Measurements from ENCODE around the gene TRIM75. TPM values are rescaled to one million over a fixed set of nuclear protein-coding genes. Genes with fewer than 3 reads are reported as not detected.
"Not testable (repeated sequence)": the region's sequence is repeated elsewhere in the genome, so short reads cannot be mapped to it uniquely, and the experiment has no call there.

Gene TRIM75
- not detected for total RNA-seq

DNA sequence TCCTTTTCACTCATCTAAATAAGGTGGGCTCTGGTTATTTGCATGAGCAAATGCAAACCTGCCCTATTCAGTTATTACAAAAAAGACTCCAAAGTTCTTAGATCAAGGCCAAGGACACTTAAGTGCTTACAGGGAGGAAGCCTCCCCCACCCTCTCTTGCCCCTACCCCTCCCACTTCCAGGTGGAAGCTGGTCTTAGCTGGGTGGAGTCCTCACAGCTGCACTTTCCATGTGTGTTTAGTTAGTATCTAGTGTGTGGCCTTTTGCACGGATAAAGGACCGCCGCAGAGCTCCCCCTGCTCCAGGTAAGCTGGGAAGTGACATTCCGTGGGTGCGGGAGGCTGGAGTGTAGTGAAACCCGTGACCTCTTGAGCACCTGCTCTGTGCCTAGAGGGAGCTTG is at the start of gene TRIM75:
TSS of gene TRIM75 (plus strand) at position 222 of the 400 bp plus-strand sequence. CDS start 5,282 bp downstream, outside the sequence.
- peaks cover 10% of the 10 kb centered on the region for H3K27me3 Mint-ChIP-seq (ENCODE audit: low read depth)

GRCh38 chr4:165005352-165005925 is 48.2 kb upstream of the TRIM75 start:
- Mint-ChIP-seq H3K4me3 (no peak overlapping the region), H3K9me3 (no peaks in the 10 kb centered on the region), H3K36me3 (ENCODE audit: insufficient read depth) (no peaks in the 10 kb centered on the region), H3K4me1 (ENCODE audit: low read depth) (no peaks in the 10 kb centered on the region), H3K27me3 (ENCODE audit: low read depth) (peaks cover 8% of the 10 kb centered on the region)
- ATAC-seq, result no peak
- DNase-seq, result no peak

More for the DNA sequence above, at the start of gene TRIM75:
- H3K4me3 Mint-ChIP-seq, result no peak within 1 kb of the TSS
- H3K4me1 Mint-ChIP-seq (ENCODE audit: low read depth), result no peaks in the 10 kb centered on the region
- no peak for ATAC-seq
- no peaks in the 10 kb centered on the region for H3K36me3 Mint-ChIP-seq (ENCODE audit: insufficient read depth)
- H3K9me3 Mint-ChIP-seq, result no peaks in the 10 kb centered on the region
- no peak for DNase-seq

GRCh38 chr4:165006456-165006855 is 47.2 kb upstream of the TRIM75 start:
- Mint-ChIP-seq H3K36me3 (ENCODE audit: insufficient read depth) (no peaks in the 10 kb centered on the region), H3K27me3 (ENCODE audit: low read depth) (peaks cover 11% of the 10 kb centered on the region), H3K4me1 (ENCODE audit: low read depth) (no peaks in the 10 kb centered on the region), H3K9me3 (no peaks in the 10 kb centered on the region), H3K4me3 (no peak overlapping the region)
- DNase-seq, result no peak
- ATAC-seq, result no peak

DNA sequence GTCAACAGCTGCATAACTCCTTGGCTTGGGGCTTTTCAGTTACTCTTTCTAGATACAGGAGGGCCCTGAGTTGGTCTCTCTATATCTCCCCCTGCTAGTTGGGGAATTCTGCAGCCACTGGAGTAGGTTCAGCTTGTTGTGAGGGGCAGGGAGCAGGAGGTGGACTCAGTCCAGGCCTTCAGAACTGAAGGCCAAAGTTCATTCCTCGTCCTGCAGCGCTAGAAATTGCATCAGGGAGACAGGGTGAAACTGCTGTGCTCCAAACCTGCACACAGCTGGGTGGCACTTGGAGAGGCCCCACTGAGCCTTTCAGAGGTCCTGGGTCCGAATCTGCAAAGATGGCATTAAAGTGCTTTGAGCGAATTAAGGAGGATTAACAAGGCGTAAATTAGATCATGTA is 46.8 kb upstream of the TRIM75 start:
- Mint-ChIP-seq H3K9me3 (no peaks in the 10 kb centered on the region), H3K36me3 (ENCODE audit: insufficient read depth) (no peaks in the 10 kb centered on the region)
- no peak for DNase-seq

GRCh38 chr4:165009493-165010227 is 44.0 kb upstream of the TRIM75 start:
- H3K27me3 Mint-ChIP-seq (ENCODE audit: low read depth), result peaks cover 17% of the 10 kb centered on the region
- H3K4me3 Mint-ChIP-seq, result no peak overlapping the region
- DNase-seq, result no peak
- no peaks in the 10 kb centered on the region for H3K9me3 Mint-ChIP-seq
- no peaks in the 10 kb centered on the region for H3K4me1 Mint-ChIP-seq (ENCODE audit: low read depth)
- ATAC-seq, result peak; percentile 59 to 79
- H3K36me3 Mint-ChIP-seq (ENCODE audit: insufficient read depth), result no peaks in the 10 kb centered on the region

More for the DNA sequence above, 46.8 kb upstream of the TRIM75 start:
- H3K4me3 Mint-ChIP-seq, result no peak overlapping the region
- H3K27me3 Mint-ChIP-seq (ENCODE audit: low read depth), result peaks cover 11% of the 10 kb centered on the region
- no peak for ATAC-seq
- H3K4me1 Mint-ChIP-seq (ENCODE audit: low read depth), result no peaks in the 10 kb centered on the region

GRCh38 chr4:165010487-165010886 is 43.2 kb upstream of the TRIM75 start:
- H3K36me3 Mint-ChIP-seq (ENCODE audit: insufficient read depth), result no peaks in the 10 kb centered on the region
- ATAC-seq, result no peak
- H3K9me3 Mint-ChIP-seq, result no peaks in the 10 kb centered on the region
- H3K4me1 Mint-ChIP-seq (ENCODE audit: low read depth), result no peaks in the 10 kb centered on the region
- peaks cover 11% of the 10 kb centered on the region for H3K27me3 Mint-ChIP-seq (ENCODE audit: low read depth)
- no peak for DNase-seq
- no peak overlapping the region for H3K4me3 Mint-ChIP-seq

GRCh38 chr4:165010991-165011390 is 42.7 kb upstream of the TRIM75 start:
- Mint-ChIP-seq H3K36me3 (ENCODE audit: insufficient read depth) (no peaks in the 10 kb centered on the region), H3K4me1 (ENCODE audit: low read depth) (no peaks in the 10 kb centered on the region), H3K27me3 (ENCODE audit: low read depth) (peaks cover 11% of the 10 kb centered on the region), H3K9me3 (no peaks in the 10 kb centered on the region), H3K4me3 (no peak overlapping the region)
- DNase-seq, result no peak
- no peak for ATAC-seq

DNA sequence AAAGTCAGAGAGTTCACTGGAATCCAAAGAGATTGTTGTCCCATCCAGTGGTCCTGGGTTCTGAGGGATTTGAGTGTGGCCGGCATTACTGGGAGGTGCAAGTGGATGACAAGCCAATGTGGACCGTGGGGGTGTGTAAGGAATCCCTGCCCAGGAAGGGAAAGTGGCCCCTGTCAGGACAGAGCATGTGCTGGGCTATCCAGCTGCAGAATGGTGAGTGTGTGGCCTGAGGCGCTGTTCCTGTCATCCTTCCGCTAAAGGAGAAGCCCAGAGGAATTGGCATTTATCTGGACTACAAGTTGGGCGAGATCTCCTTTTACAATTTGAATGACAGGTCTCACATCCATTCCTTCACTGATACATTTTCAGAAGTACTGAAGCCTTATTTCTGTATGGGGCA is 42.3 kb upstream of the TRIM75 start:
- Mint-ChIP-seq H3K9me3 (no peaks in the 10 kb centered on the region), H3K4me3 (no peak overlapping the region), H3K4me1 (ENCODE audit: low read depth) (no peaks in the 10 kb centered on the region), H3K27me3 (ENCODE audit: low read depth) (peaks cover 11% of the 10 kb centered on the region), H3K36me3 (ENCODE audit: insufficient read depth) (no peaks in the 10 kb centered on the region)
- DNase-seq (no peak), ATAC-seq (no peak)

DNA sequence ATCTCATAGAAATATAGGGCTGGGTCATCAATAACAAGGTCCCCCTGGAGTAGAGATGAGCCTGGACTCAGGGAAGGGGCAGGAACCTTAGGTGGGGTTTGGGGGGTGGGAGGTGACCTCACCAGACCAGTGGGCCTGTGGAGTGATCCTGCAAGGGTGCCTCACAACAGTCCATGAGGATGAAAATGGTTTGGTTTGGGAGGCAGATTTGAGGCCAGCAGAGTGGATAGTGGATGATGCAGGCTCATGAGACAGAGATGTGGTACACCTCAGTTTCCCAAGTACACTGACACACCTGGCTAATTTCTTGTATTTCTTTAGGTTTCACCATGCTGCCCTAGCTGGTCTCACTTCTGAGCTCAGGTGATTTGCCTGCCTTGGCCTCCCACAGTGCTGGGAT is 40.0 kb upstream of the TRIM75 start:
- Mint-ChIP-seq H3K4me1 (ENCODE audit: low read depth) (no peaks in the 10 kb centered on the region), H3K36me3 (ENCODE audit: insufficient read depth) (no peaks in the 10 kb centered on the region), H3K9me3 (no peaks in the 10 kb centered on the region), H3K4me3 (no peak overlapping the region), H3K27me3 (ENCODE audit: low read depth) (peaks cover 9% of the 10 kb centered on the region)
- DNase-seq, result no peak
- ATAC-seq, result no peak

GRCh38 chr4:165016971-165017370 is 36.7 kb upstream of the TRIM75 start:
- Mint-ChIP-seq H3K4me1 (ENCODE audit: low read depth) (no peaks in the 10 kb centered on the region), H3K4me3 (no peak overlapping the region), H3K27me3 (ENCODE audit: low read depth) (peaks cover 9% of the 10 kb centered on the region), H3K36me3 (ENCODE audit: insufficient read depth) (no peaks in the 10 kb centered on the region), H3K9me3 (no peaks in the 10 kb centered on the region)
- DNase-seq (no peak), ATAC-seq (peak in 1 of 2 donors; percentile 43)

GRCh38 chr4:165019995-165020394 is 33.7 kb upstream of the TRIM75 start:
- not testable (repeated sequence) for H3K27me3 Mint-ChIP-seq (ENCODE audit: low read depth); H3K36me3 Mint-ChIP-seq (ENCODE audit: insufficient read depth); H3K9me3 Mint-ChIP-seq; H3K4me3 Mint-ChIP-seq; DNase-seq; ATAC-seq; H3K4me1 Mint-ChIP-seq (ENCODE audit: low read depth)

DNA sequence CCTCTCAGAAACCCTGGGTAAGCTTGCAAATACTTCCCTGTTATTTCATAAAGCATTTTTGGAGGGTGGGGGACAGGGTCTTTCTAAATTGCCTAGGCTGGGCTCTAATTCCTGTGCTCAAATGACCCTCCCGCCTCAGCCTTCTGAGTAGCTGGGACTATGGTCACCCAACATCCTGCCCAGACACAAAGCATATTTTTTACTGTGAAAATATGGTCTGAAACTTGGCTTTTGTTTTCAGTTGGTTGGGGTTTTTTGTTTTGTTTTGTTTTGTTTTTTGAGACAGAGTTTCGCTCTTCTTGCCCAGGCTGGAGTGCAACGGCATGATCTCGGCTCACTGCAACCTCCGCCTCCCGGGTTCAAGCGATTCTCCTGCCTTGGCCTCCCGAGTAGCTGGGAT is 27.9 kb upstream of the TRIM75 start:
- not testable (repeated sequence) for H3K27me3 Mint-ChIP-seq (ENCODE audit: low read depth); H3K4me1 Mint-ChIP-seq (ENCODE audit: low read depth); H3K36me3 Mint-ChIP-seq (ENCODE audit: insufficient read depth); ATAC-seq; H3K9me3 Mint-ChIP-seq; DNase-seq; H3K4me3 Mint-ChIP-seq

GRCh38 chr4:165027762-165028402 is 25.8 kb upstream of the TRIM75 start:
- no peaks in the 10 kb centered on the region for H3K36me3 Mint-ChIP-seq (ENCODE audit: insufficient read depth)
- peaks cover 6% of the 10 kb centered on the region for H3K27me3 Mint-ChIP-seq (ENCODE audit: low read depth)
- DNase-seq, result no peak
- H3K9me3 Mint-ChIP-seq, result no peaks in the 10 kb centered on the region
- ATAC-seq, result no peak
- no peaks in the 10 kb centered on the region for H3K4me1 Mint-ChIP-seq (ENCODE audit: low read depth)
- no peak overlapping the region for H3K4me3 Mint-ChIP-seq

DNA sequence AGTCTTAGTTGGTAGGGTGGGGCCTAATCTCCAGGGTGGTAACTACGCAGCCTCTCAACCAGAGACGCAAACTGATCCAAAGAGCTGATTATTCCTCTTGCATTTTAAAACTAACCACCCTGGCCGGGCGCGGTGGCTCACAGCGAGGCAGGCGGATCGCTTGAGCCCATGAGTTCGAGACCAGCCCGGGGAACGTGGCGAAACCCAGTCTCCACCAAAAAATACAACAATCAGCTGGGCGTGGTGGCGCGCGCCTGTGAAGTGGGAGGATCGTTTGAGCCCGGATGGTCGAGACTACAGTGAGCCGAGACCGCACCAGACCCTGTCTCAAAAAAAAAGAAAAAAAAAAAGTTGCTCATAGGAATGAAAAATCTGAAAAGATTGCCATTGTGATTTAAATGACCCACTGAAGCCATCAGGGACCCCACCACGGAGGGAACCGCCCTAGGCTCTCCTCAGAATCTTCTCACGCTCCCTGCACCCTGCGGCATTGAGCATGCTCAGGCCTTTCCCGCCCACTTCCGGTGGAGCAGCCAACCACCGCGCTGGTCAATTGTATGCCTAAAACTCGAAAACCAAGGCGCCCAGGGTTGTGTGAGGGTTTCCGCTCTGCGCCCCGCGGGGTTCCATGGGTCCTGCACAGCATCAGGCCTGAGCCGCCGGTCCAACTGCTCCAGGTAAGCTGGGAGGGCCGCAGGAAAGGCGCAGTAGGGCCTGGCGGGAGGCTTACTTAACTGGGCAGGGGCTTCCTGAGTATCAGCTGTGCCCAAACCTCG is 22.0 kb upstream of the TRIM75 start, which contains the start of gene TRIM60:
TSS of gene TRIM60 (plus strand) at position 564 of the 776 bp plus-strand sequence. CDS start 8,074 bp downstream, outside the sequence.
- ATAC-seq (no peak), DNase-seq (no peak)
- Mint-ChIP-seq H3K27me3 (ENCODE audit: low read depth) (peaks cover 5% of the 10 kb centered on the region), H3K9me3 (no peaks in the 10 kb centered on the region), H3K4me1 (ENCODE audit: low read depth) (no peaks in the 10 kb centered on the region), H3K36me3 (ENCODE audit: insufficient read depth) (no peaks in the 10 kb centered on the region), H3K4me3 (no peak within 1 kb of the TSS)

Measured in activated T-cell treated with anti-CD3 and anti-CD28 coated beads, Interleukin-2, amount 50 U/mL, for 4 hours (primary cell).